GM12878 (cell line): ENCODE data around the gene PTPN22. TPM values are rescaled to one million over a fixed set of nuclear protein-coding genes. Genes with fewer than 3 reads are reported as not detected.

Experiments
- ATAC-seq: fragments of 200-7000 bp; cut with Tn5 transposase; 3 replicates; pipeline ENCODE4 v1.9.1; 2020; ENCODE audit warnings: mild to moderate bottlenecking, moderate library complexity
- BruUV-seq: library from RNA; stranded (reverse); fragments of 400-500 nt; replicated peaks from 2 replicates; lab custom pipeline; 2021; lab: Mats Ljungman, UMichigan
- CTCF ChIA-PET: fragments of 300-600 bp; sonication (Branson Sonifier 250); formaldehyde crosslinking; extraction: SDS; loops from one replicate; lab custom pipeline; 2021; ENCODE audit warnings: inconsistent platforms; lab: Yijun Ruan, JAX
- POLR2A ChIA-PET: fragments of 350-600 bp; formaldehyde crosslinking; extraction: SDS; loops from one replicate; lab custom pipeline; 2021; ENCODE audit warnings: inconsistent platforms; lab: Charles Lee
- RAD21 ChIA-PET: fragments of 300-600 bp; sonication (Branson Sonifier 250); formaldehyde crosslinking; loops from one replicate; lab custom pipeline; 2023; ENCODE audit warnings: antibody characterized with exemption; ENCODE audit not compliant: unreplicated experiment; lab: Charles Lee
- SMC1A ChIA-PET: fragments of 300-600 bp; sonication (Branson Sonifier 250); formaldehyde crosslinking; loops from one replicate; lab custom pipeline; 2023; ENCODE audit not compliant: unreplicated experiment, uncharacterized antibody; lab: Charles Lee
- DNase-seq: peaks from one replicate; pipeline ENCODE4 v3.0.0-alpha.2; 2011; ENCODE audit warnings: low read depth, low spot score
- FAIRE-seq: peaks from 3 replicates; lab custom pipeline; 2011; peaks lifted over from hg19 to GRCh38; lab: Jason Lieb, UNC
- H2AFZ ChIP-seq: 2 replicates; pipeline ENCODE4 v1.6.0; 2011; ENCODE audit warnings: low read depth, low read length, control low read depth; ENCODE audit not compliant: control insufficient read depth
- H3K27ac ChIP-seq: 2 replicates; pipeline ENCODE4 v1.5.1; 2011; ENCODE audit warnings: control low read depth; ENCODE audit not compliant: control insufficient read depth, insufficient read depth
- H3K27me3 ChIP-seq, 2 experiments: replicated peaks in 1 of 2; 2 replicates each; pipeline versions ENCODE4 v1.6.0 to v1.6.1; 2011; ENCODE audit warnings: low read length in 1 of 2; ENCODE audit not compliant: control insufficient read depth in 2 of 2, insufficient read depth in 2 of 2
- H3K36me3 ChIP-seq, 2 experiments: 2 replicates each; pipeline ENCODE4 v1.5.1; 2011; ENCODE audit warnings: low read length in 1 of 2; ENCODE audit not compliant: control insufficient read depth in 2 of 2, insufficient read depth in 2 of 2
- H3K4me1 ChIP-seq: 2 replicates; pipeline ENCODE4 v1.6.1; 2011; ENCODE audit warnings: mild to moderate bottlenecking, low read length, moderate library complexity, mixed read lengths; ENCODE audit not compliant: control insufficient read depth, insufficient read depth
- H3K4me2 ChIP-seq: 2 replicates; pipeline ENCODE4 v1.6.0; 2011; ENCODE audit warnings: control low read depth; ENCODE audit not compliant: control insufficient read depth, insufficient read depth
- H3K4me3 ChIP-seq: fragments of 200-600 bp; sonication (generic); 2 replicates; pipeline ENCODE4 v1.5.1; 2016
- H3K79me2 ChIP-seq: 2 replicates; pipeline ENCODE4 v1.6.0; 2011; ENCODE audit warnings: low read length; ENCODE audit not compliant: control insufficient read depth, insufficient read depth
- H3K9ac ChIP-seq: 2 replicates; pipeline ENCODE4 v1.8.0; 2011; ENCODE audit warnings: low read length, control low read depth, mixed read lengths; ENCODE audit not compliant: control insufficient read depth, insufficient read depth
- H3K9me3 ChIP-seq: replicated peaks from 3 replicates; pipeline ENCODE4 v1.5.1; 2011; ENCODE audit warnings: mild to moderate bottlenecking, low read length; ENCODE audit not compliant: control insufficient read depth, insufficient read depth
- H4K20me1 ChIP-seq: 2 replicates; pipeline ENCODE4 v1.6.0; 2011; ENCODE audit not compliant: control insufficient read depth, insufficient read depth
- CBX3 ChIP-seq: fragments of 200-600 bp; sonication (generic); IDR thresholded peaks from 2 replicates; pipeline ENCODE4 v1.6.1; 2016; ENCODE audit warnings: low read depth, borderline replicate concordance
- CBX5 ChIP-seq: sonication (generic); IDR thresholded peaks from 2 replicates; pipeline ENCODE4 v1.6.1; 2016; ENCODE audit warnings: low read depth, moderate library complexity, mild to moderate bottlenecking, inconsistent platforms
- FOXK2 ChIP-seq: fragments of 450-650 bp; IDR thresholded peaks from 2 replicates; pipeline ENCODE4 v1.6.1; 2017; ENCODE audit warnings: mild to moderate bottlenecking, moderate library complexity
- NR2C1 ChIP-seq: fragments of 450-650 bp; IDR thresholded peaks from 2 replicates; pipeline ENCODE4 v1.6.1; 2017; ENCODE audit warnings: antibody characterized with exemption, mild to moderate bottlenecking, moderate library complexity
- PML ChIP-seq: IDR thresholded peaks from 2 replicates; pipeline ENCODE4 v1.6.1; 2012; ENCODE audit warnings: low read length, inconsistent platforms
- POLR2A ChIP-seq: IDR thresholded peaks from 2 replicates; pipeline ENCODE4 v1.6.1; 2011; ENCODE audit warnings: low read depth, mild to moderate bottlenecking, low read length
- RB1 ChIP-seq: fragments of 450-650 bp; formaldehyde crosslinking; IDR thresholded peaks from 2 replicates; pipeline ENCODE4 v1.6.1; 2017; ENCODE audit warnings: mild to moderate bottlenecking, borderline replicate concordance
- TBL1XR1 ChIP-seq: IDR thresholded peaks from 2 replicates; pipeline ENCODE4 v1.6.1; 2012; ENCODE audit warnings: low read depth, low read length, improper control_type of control experiment
- TCF7 ChIP-seq: IDR thresholded peaks from 2 replicates; pipeline ENCODE4 v1.6.1; 2014; ENCODE audit warnings: antibody characterized with exemption, borderline replicate concordance
- YY1 ChIP-seq: IDR thresholded peaks from 2 replicates; pipeline ENCODE4 v1.6.1; 2011; ENCODE audit warnings: low read depth, mild to moderate bottlenecking, low read length
- ZNF217 ChIP-seq: fragments of 450-650 bp; IDR thresholded peaks from 2 replicates; pipeline ENCODE4 v1.6.1; 2017; ENCODE audit warnings: antibody characterized with exemption, mild to moderate bottlenecking
- WGBS: methylation state at CpG from one replicate; pipeline ENCODE4 v1.1.6; 2016; ENCODE audit warnings: low lambda C conversion rate; ENCODE audit not compliant: insufficient replicate concordance, insufficient coverage; ENCODE audit errors: missing lambda C conversion rate; 5-methylcytosine and 5-hydroxymethylcytosine counted together
- in situ Hi-C: fragments of 300-500 bp; cut with MboI; formaldehyde crosslinking; loops from 9 replicates; pipeline ENCODE4 v1.14.3; 2018; ENCODE audit warnings: mixed read lengths
- intact Hi-C: fragments of 100-400 bp; cut with micrococcal nuclease; formaldehyde crosslinking; loops from one replicate; pipeline ENCODE4 v1.14.2; 2022; ENCODE audit not compliant: unreplicated experiment
- polyA plus RNA-seq, 11 experiments: library from polyadenylated mRNA; depleted of rRNA in 4 of 11; unstranded in 6 of 11; stranded (reverse) in 5 of 11; fragments of >200 nt; fragmentation: Nextera tagmentation in 4 of 11; fragmentation: Illumina TruSeq in 1 of 11; extraction: Ambion mirVana in 4 of 11; extraction: Trizol in 1 of 11; gene quantifications; 1 replicate in 1 of 11; 2 replicates in 10 of 11; pipeline versions ENCODE4 v1.2.1 to v1.2.3, GENCODE V29; 2011 to 2016; ENCODE audit warnings: inconsistent platforms in 2 of 11, missing spikeins in 2 of 11, low read depth in 1 of 11
- total RNA-seq, 4 experiments: library from RNA; depleted of rRNA in 3 of 4; stranded (reverse); fragments of >200 nt in 3 of 4; fragmentation: Illumina TruSeq in 1 of 4; extraction: Trizol in 1 of 4; gene quantifications; 2 replicates each; pipeline versions ENCODE4 v1.2.1 to v1.2.3, GENCODE V29; 2013 to 2021

The PTPN22 gene
- total and polyA plus RNA-seq, 10 of the 15 experiments (the other 5 are each of a cell fraction or from before 2014, with no cell fraction given): 22.8 to 65.1 (median 44.9) TPM

- CTCF ChIA-PET: interaction anchor here (0.6 to 1.5 kb wide), 3 partner anchors 12 to 17 kb away, joined by 3 to 4 read pairs (median 4); no protein-coding TSS in a partner anchor
- RAD21 ChIA-PET: interaction anchor here (0.7 to 1.7 kb wide), 3 partner anchors 16 to 18 kb away, joined by 3 to 7 read pairs (median 3); no protein-coding TSS in a partner anchor
- Histone ChIP-seq H3K4me2 (no peak overlapping the region), H3K27me3 (no peaks in the 10 kb centered on the region)
- intact Hi-C loops: no loop called here
- no peak for FAIRE-seq
- SMC1A ChIA-PET: interaction anchor here (0.6 to 15.2 kb wide), 5 partner anchors 11 to 284 kb away, joined by 3 to 396 read pairs (median 5); partner anchors contain the start of genes AP4B1 and DCLRE1B
- in situ Hi-C loops: no loop called here
- POLR2A ChIA-PET: interaction anchor here (0.6 to 2.4 kb wide), 5 partner anchors 9 to 449 kb away, joined by 3 to 15 read pairs (median 6); no protein-coding TSS in a partner anchor
- TF ChIP-seq FOXK2 (no peak), POLR2A (no peak), CBX3 (no peak), ZNF217 (no peak), NR2C1 (no peak), RB1 (no peak), PML (no peak), YY1 (no peak), CBX5 (no peak), TBL1XR1 (no peak), TCF7 (no peak)
- TF ChIP-seq, all 136 proteins: peak for 0
- ATAC-seq: no peak
- 91% methylated on average over 17 of the region's 17 CpGs for WGBS
- peaks cover 2% of the 10 kb centered on the region for H3K4me1 ChIP-seq
- no peak overlapping the region for H3K27ac ChIP-seq
- H3K9ac ChIP-seq: no peak overlapping the region
- no peaks in the 10 kb centered on the region for H3K79me2 ChIP-seq
- no peaks in the 10 kb centered on the region for H3K36me3 ChIP-seq
- BruUV-seq: no TSS peak
- H4K20me1 ChIP-seq: no peaks in the 10 kb centered on the region
- no peak for DNase-seq
- no peak overlapping the region for H3K4me3 ChIP-seq
- H3K9me3 ChIP-seq: no peaks in the 10 kb centered on the region
- no peak overlapping the region for H2AFZ ChIP-seq
Measured at GRCh38 chr1:113886417-113887401, 15.2 kb upstream of the PTPN22 start.
